ENCODE data around the gene GALNT1. TPM values are rescaled to one million over a fixed set of nuclear protein-coding genes. Genes with fewer than 3 reads are reported as not detected.

The GALNT1 gene
- total and polyA plus RNA-seq, 3 donors from 2014 or later, result 27.3 to 67.0 (median 55.7) TPM

- Histone ChIP-seq H3K4me1 (no peaks in the 10 kb centered on the region), H3K9me3 (no peaks in the 10 kb centered on the region), H3K27ac (no peak overlapping the region), H3K36me3 (ENCODE audit: low read depth, missing control alignments) (no peaks in the 10 kb centered on the region), H3K27me3 (no peaks in the 10 kb centered on the region), H3K4me3 (no peak overlapping the region)
- TF ChIP-seq POLR2A (IDR thresholded peaks at IDR 0.05) (no peak), CTCF (IDR thresholded peaks at IDR 0.05) (no peak)
- intact Hi-C loops (cut with DNase I; ENCODE audit: low total_unique reads), result no loop called here
- no peak for DNase-seq
Observed at GRCh38 chr18:35739778-35740177, 158.2 kb downstream of the GALNT1 start.

- 84 to 85% methylated on average over 2 of the region's 2 CpGs for WGBS, 2 donors
- intact Hi-C loops (cut with DNase I; ENCODE audit: low total_unique reads), result no loop called here
Observed at GRCh38 chr18:35740656-35741055, 159.1 kb downstream of the GALNT1 start.

GRCh38 chr18:35743916-35744315, 162.4 kb downstream of the GALNT1 start:
- no peak overlapping the region for H3K27ac ChIP-seq
- H3K36me3 ChIP-seq (ENCODE audit: low read depth, missing control alignments), result no peaks in the 10 kb centered on the region
- DNase-seq, result no peak
- no peaks in the 10 kb centered on the region for H3K27me3 ChIP-seq
- TF ChIP-seq POLR2A (IDR thresholded peaks at IDR 0.05), result no peak
- no peak for TF ChIP-seq CTCF (IDR thresholded peaks at IDR 0.05)
- no peak overlapping the region for H3K4me3 ChIP-seq
- no peaks in the 10 kb centered on the region for H3K4me1 ChIP-seq
- intact Hi-C loops (cut with DNase I; ENCODE audit: low total_unique reads), result no loop called here
- H3K9me3 ChIP-seq, result no peaks in the 10 kb centered on the region

More at GRCh38 chr18:35740656-35741055, 159.1 kb downstream of the GALNT1 start:
- Histone ChIP-seq H3K4me3 (no peak overlapping the region), H3K36me3 (ENCODE audit: low read depth, missing control alignments) (no peaks in the 10 kb centered on the region), H3K4me1 (no peaks in the 10 kb centered on the region), H3K9me3 (no peaks in the 10 kb centered on the region), H3K27ac (no peak overlapping the region), H3K27me3 (no peaks in the 10 kb centered on the region)
- DNase-seq, result no peak
- TF ChIP-seq POLR2A (IDR thresholded peaks at IDR 0.05) (no peak), CTCF (IDR thresholded peaks at IDR 0.05) (no peak)

GRCh38 chr18:35745814-35746213, 164.3 kb downstream of the GALNT1 start:
- Histone ChIP-seq H3K27me3 (no peaks in the 10 kb centered on the region), H3K4me1 (no peaks in the 10 kb centered on the region), H3K36me3 (ENCODE audit: low read depth, missing control alignments) (no peaks in the 10 kb centered on the region), H3K9me3 (no peaks in the 10 kb centered on the region), H3K4me3 (no peak overlapping the region), H3K27ac (no peak overlapping the region)
- no peak for TF ChIP-seq CTCF (IDR thresholded peaks at IDR 0.05)
- no peak for TF ChIP-seq POLR2A (IDR thresholded peaks at IDR 0.05)
- DNase-seq, result no peak
- intact Hi-C loops (cut with DNase I; ENCODE audit: low total_unique reads), result no loop called here
- WGBS, 2 donors, result 95 to 100% methylated on average over 4 of the region's 4 CpGs

- Histone ChIP-seq H3K27me3 (no peaks in the 10 kb centered on the region), H3K4me3 (no peak overlapping the region), H3K4me1 (no peaks in the 10 kb centered on the region), H3K36me3 (ENCODE audit: low read depth, missing control alignments) (no peaks in the 10 kb centered on the region), H3K9me3 (no peaks in the 10 kb centered on the region), H3K27ac (no peak overlapping the region)
- DNase-seq, result no peak
- intact Hi-C loops (cut with DNase I; ENCODE audit: low total_unique reads), result no loop called here
- 92 to 100% methylated on average over 2 of the region's 2 CpGs for WGBS, 2 donors
- no peak for TF ChIP-seq POLR2A (IDR thresholded peaks at IDR 0.05)
- no peak for TF ChIP-seq CTCF (IDR thresholded peaks at IDR 0.05)
Observed at GRCh38 chr18:35746826-35747339, 165.3 kb downstream of the GALNT1 start.

Measured in testis (tissue), 3 donors.